C4-2B (cell line): ENCODE results near the gene GGNBP2.

Experiments used
- ZFX ChIP-seq: fragments of 450-650 bp; IDR thresholded peaks from 2 replicates; pipeline ENCODE4 v1.6.1; 2017
- TF ChIP-seq, protein P1 (sequence below): fragments of 450-650 bp; conservative IDR thresholded peaks from 2 replicates; pipeline ENCODE4 v1.5.1; 2017; ENCODE audit warnings: mild to moderate bottlenecking

DNA sequence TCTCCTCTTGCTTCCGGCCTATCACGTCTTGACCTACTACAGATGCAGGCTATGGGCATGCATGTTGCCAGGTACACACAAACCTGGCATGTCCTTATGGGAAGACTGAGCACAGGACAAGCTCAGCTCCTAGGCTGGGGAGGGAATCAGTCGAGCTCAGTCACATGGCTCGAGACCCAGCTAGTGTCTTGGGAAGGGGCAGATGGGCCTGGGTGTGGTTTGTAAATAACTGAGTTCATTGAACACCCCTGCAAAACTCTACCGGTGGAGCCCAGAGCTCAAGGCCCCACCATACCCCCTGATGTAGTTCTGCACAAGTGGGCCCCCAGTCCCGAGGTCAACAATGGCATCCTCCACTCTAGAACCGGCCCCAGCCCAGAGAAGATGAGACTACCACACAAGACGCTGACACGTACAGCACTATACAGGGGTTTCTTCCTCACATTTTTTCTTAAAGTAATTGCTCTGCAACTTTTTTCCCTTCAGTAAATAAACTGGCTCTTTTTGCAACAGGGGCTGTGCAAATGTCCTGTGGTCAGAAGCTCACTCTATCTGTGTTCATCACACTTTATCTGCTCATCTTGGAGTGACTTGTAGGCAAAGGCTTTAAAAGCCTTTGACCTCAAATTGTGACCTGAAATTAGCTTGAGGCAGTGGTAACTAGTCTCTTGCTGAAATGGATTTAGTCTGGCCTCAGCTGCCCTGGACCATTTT lies 35.3 kb upstream of the GGNBP2 start:
- TF ChIP-seq, protein P1, sequence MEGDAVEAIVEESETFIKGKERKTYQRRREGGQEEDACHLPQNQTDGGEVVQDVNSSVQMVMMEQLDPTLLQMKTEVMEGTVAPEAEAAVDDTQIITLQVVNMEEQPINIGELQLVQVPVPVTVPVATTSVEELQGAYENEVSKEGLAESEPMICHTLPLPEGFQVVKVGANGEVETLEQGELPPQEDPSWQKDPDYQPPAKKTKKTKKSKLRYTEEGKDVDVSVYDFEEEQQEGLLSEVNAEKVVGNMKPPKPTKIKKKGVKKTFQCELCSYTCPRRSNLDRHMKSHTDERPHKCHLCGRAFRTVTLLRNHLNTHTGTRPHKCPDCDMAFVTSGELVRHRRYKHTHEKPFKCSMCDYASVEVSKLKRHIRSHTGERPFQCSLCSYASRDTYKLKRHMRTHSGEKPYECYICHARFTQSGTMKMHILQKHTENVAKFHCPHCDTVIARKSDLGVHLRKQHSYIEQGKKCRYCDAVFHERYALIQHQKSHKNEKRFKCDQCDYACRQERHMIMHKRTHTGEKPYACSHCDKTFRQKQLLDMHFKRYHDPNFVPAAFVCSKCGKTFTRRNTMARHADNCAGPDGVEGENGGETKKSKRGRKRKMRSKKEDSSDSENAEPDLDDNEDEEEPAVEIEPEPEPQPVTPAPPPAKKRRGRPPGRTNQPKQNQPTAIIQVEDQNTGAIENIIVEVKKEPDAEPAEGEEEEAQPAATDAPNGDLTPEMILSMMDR: no peak
- no peak for TF ChIP-seq ZFX
